ENCODE results near the gene PILRA. TPM values are rescaled to one million over a fixed set of nuclear protein-coding genes. Genes with fewer than 3 reads are reported as not detected.

Gene PILRA
- total RNA-seq, 4 donors from 2014 or later = 1.3 to 8.5 (median 4.2) TPM

DNA sequence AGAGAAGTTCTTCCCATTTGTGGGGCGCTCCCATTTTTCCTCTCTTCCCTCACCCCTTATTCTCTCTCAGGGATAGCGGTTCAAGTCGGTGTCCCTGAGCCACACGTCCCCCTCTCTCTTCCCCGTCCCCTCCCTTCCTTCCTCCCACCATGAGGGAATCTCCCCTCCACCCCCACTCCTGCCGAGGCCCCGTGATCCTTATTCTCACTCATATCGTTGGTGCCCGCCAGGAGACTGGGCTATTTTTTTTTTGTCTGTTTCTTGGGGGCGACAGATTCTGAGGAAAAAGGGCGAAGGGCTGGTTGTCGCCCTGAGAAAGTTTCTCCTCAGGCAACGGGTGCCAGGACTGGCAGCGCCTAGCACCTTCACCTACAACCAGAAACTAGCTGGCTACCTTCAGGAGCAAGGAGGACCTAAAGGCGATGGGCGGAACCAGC lies 54.5 kb downstream of the PILRA start:
- TF ChIP-seq EP300 (IDR thresholded peaks at IDR 0.05) (no peak), POLR2A (IDR thresholded peaks at IDR 0.05) (no peak), POLR2AphosphoS5 (IDR thresholded peaks at IDR 0.05) (no peak)
- TF ChIP-seq, protein P1, sequence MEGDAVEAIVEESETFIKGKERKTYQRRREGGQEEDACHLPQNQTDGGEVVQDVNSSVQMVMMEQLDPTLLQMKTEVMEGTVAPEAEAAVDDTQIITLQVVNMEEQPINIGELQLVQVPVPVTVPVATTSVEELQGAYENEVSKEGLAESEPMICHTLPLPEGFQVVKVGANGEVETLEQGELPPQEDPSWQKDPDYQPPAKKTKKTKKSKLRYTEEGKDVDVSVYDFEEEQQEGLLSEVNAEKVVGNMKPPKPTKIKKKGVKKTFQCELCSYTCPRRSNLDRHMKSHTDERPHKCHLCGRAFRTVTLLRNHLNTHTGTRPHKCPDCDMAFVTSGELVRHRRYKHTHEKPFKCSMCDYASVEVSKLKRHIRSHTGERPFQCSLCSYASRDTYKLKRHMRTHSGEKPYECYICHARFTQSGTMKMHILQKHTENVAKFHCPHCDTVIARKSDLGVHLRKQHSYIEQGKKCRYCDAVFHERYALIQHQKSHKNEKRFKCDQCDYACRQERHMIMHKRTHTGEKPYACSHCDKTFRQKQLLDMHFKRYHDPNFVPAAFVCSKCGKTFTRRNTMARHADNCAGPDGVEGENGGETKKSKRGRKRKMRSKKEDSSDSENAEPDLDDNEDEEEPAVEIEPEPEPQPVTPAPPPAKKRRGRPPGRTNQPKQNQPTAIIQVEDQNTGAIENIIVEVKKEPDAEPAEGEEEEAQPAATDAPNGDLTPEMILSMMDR (IDR thresholded peaks at IDR 0.05) = no peak

DNA sequence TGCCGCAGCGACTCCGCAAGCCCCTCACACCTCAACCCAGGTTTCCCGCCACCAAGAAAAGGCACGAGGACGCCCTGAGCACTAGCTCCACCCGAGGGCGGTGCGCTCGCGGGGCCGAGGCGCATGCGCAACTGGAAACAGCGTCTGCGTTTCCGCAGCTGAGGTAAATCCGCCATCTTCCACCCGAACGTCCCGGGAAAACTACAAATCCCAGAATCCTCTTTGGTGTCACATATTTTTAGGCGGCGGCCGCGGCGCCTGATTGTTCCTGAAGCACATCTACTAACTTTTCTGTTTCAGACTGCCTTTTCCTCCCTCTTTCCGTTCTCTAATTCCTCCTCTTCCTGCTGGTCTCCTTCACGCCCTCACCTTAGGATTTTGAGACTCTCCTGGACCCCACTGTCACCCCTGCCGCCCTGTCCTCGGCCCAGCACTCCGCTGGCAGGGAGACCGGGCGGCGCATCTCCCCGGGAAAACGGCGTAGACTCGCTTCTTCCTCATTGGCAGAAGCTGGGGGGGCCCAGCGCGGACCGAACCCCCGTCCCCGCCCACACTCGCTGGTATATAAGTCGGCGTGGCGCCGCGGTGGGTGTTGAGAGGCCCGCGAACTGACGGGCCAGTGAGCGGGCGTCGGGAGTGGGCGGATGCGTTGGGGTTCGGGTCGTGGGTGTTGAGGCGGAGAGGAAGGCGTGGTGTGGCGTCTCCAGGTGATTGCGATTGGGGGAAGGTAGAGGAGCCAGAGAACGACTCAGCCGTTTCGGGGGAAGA lies 55.1 kb downstream of the PILRA start, which contains the start of gene ZCWPW1:
Gene ZCWPW1, minus strand, starts transcription at position 505 of the 768 bp plus-strand sequence. CDS start 8,054 bp downstream, outside the sequence.
- peak; percentile 99 for DNase-seq (ENCODE audit: low spot score in 2 of 2)
- Histone ChIP-seq H3K36me3 (peaks cover 7% of the 10 kb centered on the region), H3K27me3 (no peaks in the 10 kb centered on the region), H3K4me3 (peak within 1 kb of the TSS; percentile 96), H3K4me1 (peaks cover 38% of the 10 kb centered on the region), H3K9me3 (no peaks in the 10 kb centered on the region), H3K27ac (peak within 1 kb of the TSS; percentile 97)
- WGBS = under 1% methylated on average over 44 of the region's 66 CpGs
- TF ChIP-seq POLR2AphosphoS5 (IDR thresholded peaks at IDR 0.05) (peak; percentile 96 to 99 (median 97)), POLR2A (IDR thresholded peaks at IDR 0.05) (peak; percentile 98 to 100)
- TF ChIP-seq, protein P1 (IDR thresholded peaks at IDR 0.05) = no peak

More for the DNA sequence above, 54.5 kb downstream of the PILRA start:
- H3K27me3 ChIP-seq = no peaks in the 10 kb centered on the region
- no peaks in the 10 kb centered on the region for H3K9me3 ChIP-seq
- H3K27ac ChIP-seq = peak overlapping the region; percentile 97
- peak overlapping the region; percentile 96 for H3K4me3 ChIP-seq
- peaks cover under 1% of the 10 kb centered on the region for H3K36me3 ChIP-seq
- H3K4me1 ChIP-seq = peaks cover 32% of the 10 kb centered on the region
- DNase-seq (ENCODE audit: low spot score in 2 of 2) = peak in 1 of 2 donors; percentile 71
- WGBS = 54% methylated on average over 14 of the region's 16 CpGs

DNA sequence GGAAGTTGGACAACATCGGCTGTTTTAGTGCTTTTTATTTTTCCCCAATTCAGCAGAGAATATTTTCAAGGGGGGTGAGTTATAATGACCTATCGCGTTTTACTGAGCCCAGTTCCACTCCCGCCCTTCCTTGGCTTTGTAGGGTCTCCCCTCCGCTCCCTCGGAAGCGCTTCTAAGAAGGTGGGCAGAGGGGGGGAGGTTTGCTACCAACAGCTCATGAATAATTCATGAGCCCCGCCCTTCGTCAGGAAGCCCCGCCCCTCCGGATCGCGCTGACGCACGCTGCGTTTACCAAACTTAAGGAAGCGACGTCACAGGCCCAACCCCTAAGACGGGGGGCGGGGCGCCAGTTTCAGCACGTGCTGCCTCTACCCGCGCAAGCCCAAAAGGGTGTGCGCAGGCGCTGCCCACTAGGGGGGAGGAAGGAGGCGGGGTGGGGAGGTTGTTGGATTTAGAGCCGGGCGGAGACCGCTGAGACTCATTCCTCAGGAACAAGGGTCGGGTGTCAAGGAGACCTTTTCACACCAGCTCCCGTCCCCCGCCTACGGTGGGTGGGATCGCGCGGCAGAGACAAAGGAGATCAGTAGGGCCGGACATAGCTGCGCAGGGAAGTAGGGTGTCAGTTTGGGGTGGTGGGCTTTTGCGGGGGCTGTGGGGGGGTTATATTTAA lies 55.8 kb downstream of the PILRA start:
- Histone ChIP-seq H3K27me3 (no peaks in the 10 kb centered on the region), H3K4me1 (peaks cover 41% of the 10 kb centered on the region), H3K27ac (peak overlapping the region; percentile 97), H3K9me3 (no peaks in the 10 kb centered on the region), H3K4me3 (peak overlapping the region; percentile 96), H3K36me3 (peaks cover 14% of the 10 kb centered on the region)
- peak; percentile 44 for TF ChIP-seq EP300 (IDR thresholded peaks at IDR 0.05)
- TF ChIP-seq, protein P1 (IDR thresholded peaks at IDR 0.05) = peak in 1 of 2 donors; percentile 14
- peak; percentile 37 to 86 for TF ChIP-seq POLR2A (IDR thresholded peaks at IDR 0.05)
- peak; percentile 82 to 92 (median 89) for TF ChIP-seq POLR2AphosphoS5 (IDR thresholded peaks at IDR 0.05)
- DNase-seq (ENCODE audit: low spot score in 2 of 2) = peak; percentile 100
- under 1% methylated on average over 37 of the region's 40 CpGs for WGBS

- peak; percentile 98 for DNase-seq (ENCODE audit: low spot score in 2 of 2)
- TF ChIP-seq, protein P1 (IDR thresholded peaks at IDR 0.05) = no peak
- TF ChIP-seq POLR2AphosphoS5 (IDR thresholded peaks at IDR 0.05) = no peak
- no peak for TF ChIP-seq EP300 (IDR thresholded peaks at IDR 0.05)
- no peak for TF ChIP-seq POLR2A (IDR thresholded peaks at IDR 0.05)
- 0% methylated on average over 48 of the region's 95 CpGs for WGBS
These were observed 56.6 kb downstream of the PILRA start, which contains the start of gene MEPCE for GRCh38 chr7:100429637-100430492. Gene MEPCE, plus strand, starts transcription at chr7:100429831. Its CDS starts 188 bp downstream, at chr7:100430019.

More at GRCh38 chr7:100429637-100430492, 56.6 kb downstream of the PILRA start, which contains the start of gene MEPCE:
- Histone ChIP-seq H3K4me1 (peaks cover 46% of the 10 kb centered on the region), H3K27me3 (no peaks in the 10 kb centered on the region), H3K36me3 (peaks cover 19% of the 10 kb centered on the region), H3K9me3 (no peaks in the 10 kb centered on the region), H3K27ac (peak within 1 kb of the TSS; percentile 97), H3K4me3 (peak within 1 kb of the TSS; percentile 96)

Measured in suprapubic skin (tissue), 4 donors.